GM18868 (cell line): ENCODE results near the gene STX2.
"Not testable (repeated sequence)": the region's sequence is repeated elsewhere in the genome, so short reads cannot be mapped to it uniquely, and the experiment has no call there.

ENCODE experiments used
- ATAC-seq: cut with Tn5 transposase; IDR thresholded peaks from one replicate; pipeline ENCODE4 v1.9.1; 2021; ENCODE audit warnings: mild to moderate bottlenecking, moderate library complexity; ENCODE audit not compliant: unreplicated experiment

STX2 gene

GRCh38 chr12:130870442-130871285, 31.6 kb upstream of the STX2 start:
- peak; percentile 33 for ATAC-seq

DNA sequence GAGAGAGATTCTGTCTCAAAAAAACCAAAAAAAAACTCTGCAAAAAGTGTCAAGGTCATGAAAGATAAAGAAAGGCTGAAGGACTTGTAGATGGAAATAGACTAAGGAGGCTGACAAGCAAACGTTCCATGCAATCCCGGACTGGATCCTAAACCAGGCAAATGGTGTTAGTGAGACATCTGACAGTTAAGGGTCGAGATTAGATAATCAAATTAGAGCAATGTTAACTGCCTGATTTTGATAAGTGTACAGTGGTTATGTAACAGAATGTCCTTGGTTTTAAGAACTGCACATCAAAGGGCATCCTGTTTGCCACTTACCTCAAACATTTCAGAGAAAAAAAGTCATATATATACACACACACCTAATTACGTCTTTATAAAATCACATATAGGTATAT, 29.4 kb upstream of the STX2 start:
- no peak for ATAC-seq

DNA sequence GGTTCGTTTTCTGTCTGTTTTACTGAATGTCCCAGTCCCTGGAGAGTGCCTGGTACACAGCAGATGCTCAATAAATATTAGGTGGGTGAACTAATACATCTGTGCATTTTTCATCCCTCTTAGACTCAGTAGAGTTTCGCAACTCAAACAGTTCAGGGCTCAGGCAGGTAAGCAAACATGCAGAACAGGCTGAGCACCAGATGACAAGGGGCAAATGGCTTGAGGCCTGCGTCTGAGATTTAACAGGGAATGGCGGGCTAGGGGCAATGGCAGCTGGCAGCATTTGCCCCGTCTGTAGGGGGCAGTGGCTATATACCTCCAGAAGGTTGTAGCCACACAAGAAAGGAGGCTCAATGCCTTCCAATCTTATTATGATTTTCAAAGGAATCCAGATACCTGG, 24.2 kb upstream of the STX2 start:
- no peak for ATAC-seq

GRCh38 chr12:130862771-130863170, 23.7 kb upstream of the STX2 start:
- not testable (repeated sequence) for ATAC-seq

DNA sequence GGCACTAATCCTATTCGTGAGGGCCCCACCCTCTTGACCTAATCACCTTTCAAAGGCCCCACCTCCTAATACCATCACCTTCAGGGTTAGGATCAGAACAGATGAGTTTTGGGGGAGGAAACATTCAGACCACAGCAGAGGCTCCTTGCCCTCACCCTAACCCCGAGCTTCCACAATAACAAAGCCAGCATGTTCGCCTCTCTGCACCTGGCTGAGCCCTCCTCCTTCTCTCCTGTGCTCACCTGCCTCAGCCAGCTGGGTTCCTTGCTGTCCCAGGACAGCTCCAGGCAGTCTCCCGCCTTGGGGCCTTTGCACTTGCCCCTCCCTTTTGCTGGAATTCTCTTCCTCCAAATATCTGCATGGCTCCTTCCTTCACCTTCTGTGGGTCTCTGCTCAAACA, 23.1 kb upstream of the STX2 start:
- no peak for ATAC-seq

DNA sequence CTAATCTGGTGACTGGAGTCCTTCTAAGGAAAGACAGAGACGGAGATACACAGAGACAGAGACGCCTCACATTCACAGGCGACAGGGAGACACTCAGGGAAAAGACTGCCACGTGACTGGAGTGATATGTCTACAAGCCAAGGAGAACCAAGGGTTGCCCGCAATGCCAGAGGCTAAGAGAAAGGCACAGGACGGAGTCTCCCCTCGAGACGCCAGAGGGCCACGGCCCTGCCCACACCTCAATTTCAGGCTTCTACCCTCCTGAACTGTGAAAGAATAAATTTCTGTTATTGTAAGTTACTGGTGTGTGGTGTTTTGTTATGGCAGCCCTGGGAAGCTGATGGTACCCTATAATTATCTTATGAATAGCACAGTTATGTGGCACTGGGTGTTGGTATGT, 21.3 kb upstream of the STX2 start:
- ATAC-seq = no peak

DNA sequence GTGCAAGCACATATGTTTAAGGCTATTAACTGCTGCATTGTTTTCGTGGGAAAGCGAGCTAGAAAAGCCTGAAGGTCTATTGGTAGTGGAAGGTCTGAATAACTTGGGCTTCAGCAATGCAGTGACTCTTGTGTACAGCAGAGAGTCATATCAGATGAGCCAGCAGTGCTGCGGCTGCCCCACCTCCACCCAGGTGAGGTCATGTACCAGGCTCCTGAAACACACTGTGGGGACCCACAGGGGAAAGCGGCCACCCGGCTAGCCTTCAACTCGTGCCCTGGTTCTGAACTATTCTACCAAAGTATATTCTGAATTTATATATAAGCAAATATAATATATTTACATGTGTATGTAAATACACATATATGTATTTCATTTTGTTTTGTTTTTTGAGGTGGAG, 20.1 kb upstream of the STX2 start:
- ATAC-seq = no peak

GRCh38 chr12:130858084-130858483, 19.0 kb upstream of the STX2 start:
- no peak for ATAC-seq

DNA sequence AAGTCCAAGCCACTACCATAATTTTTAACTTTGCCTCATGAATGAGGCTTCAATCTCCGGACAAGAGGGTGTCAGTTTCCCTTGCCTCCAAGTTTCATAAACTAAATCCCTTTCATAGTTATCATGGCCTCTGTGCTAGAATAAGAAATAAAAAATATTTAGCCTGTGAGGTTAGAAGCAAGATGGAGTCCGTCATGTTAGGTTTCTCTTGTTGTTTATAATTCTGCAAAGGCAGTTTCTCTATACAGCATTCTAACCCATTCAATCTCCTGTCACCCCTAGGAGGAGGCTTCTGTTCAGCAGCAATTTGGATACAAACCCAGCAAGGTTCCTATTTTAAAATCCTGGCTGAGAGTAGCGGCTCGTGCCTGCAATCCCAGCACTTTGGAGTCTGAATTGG, 17.0 kb upstream of the STX2 start:
- no peak for ATAC-seq

DNA sequence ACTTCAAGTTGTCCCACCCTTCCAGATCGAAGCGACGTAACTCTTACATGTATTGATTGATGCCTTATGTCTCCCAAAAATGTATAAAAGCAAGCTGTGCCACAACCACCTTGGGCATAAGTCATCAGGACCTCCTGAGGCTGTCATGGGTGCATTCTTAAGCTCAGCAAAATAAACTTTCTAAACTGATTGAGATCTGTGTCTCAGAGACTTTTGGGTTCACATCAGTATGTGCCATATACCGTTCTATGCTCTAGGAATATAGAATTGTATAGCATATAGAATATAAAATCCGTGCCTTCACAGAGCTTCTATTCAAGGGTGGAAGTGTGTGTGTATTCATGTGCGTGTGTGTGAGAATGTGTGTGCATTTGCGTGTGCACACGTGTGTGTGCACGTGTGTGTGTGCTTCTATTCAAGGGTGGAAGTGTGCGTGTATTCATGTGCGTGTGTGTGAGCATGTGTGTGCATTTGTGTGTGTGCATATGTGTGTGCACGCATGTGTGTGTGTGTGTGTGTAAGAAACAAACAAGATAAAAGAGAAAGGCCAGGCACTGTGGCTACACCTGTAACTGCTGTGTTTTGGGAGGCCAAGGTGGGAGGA, 11.5 kb upstream of the STX2 start:
- ATAC-seq = no peak

DNA sequence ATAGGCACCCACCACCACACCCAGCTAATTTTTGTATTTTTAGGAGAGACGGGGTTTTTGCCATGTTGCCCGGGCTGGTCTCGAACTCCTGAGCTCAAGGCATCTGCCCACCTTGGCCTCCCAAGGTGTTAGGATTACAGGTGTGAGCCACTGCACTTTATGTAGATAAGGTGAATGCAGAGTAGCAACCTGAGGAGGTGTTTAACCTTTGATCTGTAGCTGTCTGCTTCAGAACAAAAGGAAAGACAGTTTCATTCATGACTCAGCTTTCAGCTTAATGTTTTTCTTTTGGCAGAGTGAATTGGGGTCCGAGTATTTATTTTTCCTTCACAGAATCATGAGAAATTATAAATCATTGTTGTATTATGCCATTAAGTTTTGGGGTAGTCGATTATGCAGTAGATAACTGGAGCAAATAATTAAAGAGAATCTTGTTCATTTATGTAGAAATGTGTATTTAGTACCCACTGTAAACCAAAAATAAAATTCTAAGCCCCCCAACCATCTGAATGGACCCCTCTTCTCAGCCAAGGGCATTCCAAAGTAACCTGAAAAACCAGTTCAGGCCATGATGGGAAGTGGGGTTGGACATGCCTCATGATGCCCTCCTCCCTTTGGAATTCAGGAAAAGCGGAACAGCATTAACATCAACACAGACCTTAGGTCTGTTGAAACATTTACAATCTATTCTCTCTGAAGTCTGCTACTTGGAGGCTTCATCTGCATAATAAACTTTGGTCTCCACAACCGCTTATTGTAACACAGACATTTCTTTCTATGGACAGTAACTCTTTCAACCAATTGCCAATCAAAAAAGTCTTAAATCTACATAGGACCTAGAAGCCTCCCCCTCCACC, 10.7 kb upstream of the STX2 start:
- no peak for ATAC-seq

- not testable (repeated sequence) for ATAC-seq
Measured at GRCh38 chr12:130848785-130849305, 9.8 kb upstream of the STX2 start.

DNA sequence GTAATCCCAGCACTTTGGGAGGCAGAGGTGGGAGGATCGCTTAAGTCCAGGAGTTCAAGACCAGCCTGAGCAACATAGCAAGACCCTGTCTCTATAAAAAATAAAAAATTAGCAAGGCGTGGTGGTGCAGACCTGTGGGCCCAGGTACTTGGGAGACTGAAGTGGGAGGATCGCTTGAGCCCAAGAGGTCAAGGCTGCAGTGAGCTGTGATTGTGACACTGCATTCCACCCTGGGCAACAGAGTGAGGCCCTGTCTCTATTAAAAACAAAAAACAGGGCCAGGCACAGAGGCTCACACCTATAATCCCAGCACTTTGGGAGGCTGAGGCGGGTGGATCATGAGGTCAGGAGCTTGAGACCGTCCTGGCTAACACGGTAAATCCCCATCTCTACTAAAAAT, 9.1 kb upstream of the STX2 start:
- not testable (repeated sequence) for ATAC-seq

DNA sequence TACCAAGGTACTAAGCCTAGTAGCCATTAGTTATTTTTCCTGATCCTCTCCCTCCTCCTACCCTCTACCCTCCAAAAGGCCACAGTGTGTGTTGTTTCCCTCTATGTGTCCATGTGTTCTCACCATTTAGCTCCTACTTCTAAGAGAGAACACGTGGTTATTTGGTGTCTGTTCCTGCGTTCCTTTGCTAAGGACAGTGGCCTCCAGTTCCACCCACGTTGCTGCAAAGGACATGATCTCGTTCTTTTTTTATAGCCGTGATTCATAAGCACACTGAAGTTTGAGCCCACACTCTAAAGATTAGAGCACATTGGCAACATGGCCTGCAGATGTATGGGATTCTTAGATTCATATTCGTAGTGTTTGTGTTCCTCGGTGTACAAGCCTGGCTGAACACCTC, 8.1 kb upstream of the STX2 start:
- no peak for ATAC-seq

DNA sequence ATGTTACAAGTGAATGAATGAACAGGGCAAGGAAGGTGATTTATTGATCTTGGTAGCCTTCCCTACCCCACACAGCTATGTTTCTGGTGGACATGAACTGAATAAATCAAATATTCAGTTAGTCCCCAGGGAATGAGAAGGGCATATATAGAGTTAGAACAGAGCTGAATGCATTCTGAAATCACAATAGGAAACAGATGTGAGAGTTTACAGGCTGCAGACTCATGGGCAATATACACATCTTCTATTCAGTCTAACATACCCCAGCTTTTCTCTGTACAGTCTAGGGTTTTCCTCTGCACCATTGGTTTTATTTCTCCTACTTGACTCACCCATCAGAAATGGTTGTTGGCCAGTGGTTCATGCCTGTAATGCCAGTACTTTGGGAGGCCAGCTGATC, 7.3 kb upstream of the STX2 start:
- no peak for ATAC-seq

- ATAC-seq = no peak
Measured at GRCh38 chr12:130839770-130840404, 837 bp upstream of the STX2 start.

DNA sequence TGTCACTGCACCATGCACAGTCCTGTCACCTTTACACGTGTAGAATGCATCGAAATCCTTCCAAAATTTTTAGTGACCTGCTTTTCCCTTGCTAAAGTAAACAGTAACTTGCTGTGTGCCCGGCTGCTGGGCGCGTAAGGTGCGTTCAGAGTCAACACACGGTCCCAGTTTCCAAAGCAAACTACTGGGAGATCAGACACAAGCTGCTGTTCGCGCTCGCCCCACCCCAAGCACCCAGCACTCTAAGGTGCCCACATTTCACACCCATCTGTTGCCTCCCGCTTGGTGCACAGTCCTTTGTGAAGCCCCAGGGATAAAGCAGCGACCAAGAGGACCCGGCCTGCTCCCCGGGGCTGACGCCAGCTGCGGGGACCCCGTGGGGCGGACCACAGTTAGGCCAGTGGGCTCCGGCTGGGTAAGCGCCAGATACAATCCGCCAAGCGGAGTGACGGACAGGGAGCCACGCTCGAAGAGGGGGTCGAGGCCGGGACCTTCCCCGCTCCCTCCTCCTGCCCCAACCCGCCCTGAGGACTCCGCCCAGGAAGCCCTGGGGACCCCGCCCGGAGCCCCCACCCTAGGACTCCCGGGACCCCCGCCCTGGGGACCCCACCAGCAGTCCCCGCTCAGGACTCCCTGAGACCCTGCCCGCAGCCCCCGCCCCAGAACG, 633 bp downstream of the STX2 start:
- ATAC-seq = peak; percentile 33

- no peak for ATAC-seq
Measured at GRCh38 chr12:130835436-130835835, 3.6 kb downstream of the STX2 start.

GRCh38 chr12:130835011-130835410, 4.0 kb downstream of the STX2 start:
- ATAC-seq = no peak

- no peak for ATAC-seq
Measured at GRCh38 chr12:130832561-130833209, 6.4 kb downstream of the STX2 start.
